Stimulated activated CD4-positive, alpha-beta T cell treated with anti-CD3 and anti-CD28 coated beads, Interleukin-4, amount 100 ng/mL, for 48 hours (primary cell): ENCODE measurements around the gene APCDD1.
"Not testable (repeated sequence)": the region's sequence is repeated elsewhere in the genome, so short reads cannot be mapped to it uniquely, and the experiment has no call there.

ENCODE experiments used
- DNase-seq, 2 donors: peaks; one replicate each; pipeline ENCODE4 v3.0.0-alpha.2; 2020; ENCODE audit warnings: low read depth in 2 of 2

Gene APCDD1

DNA sequence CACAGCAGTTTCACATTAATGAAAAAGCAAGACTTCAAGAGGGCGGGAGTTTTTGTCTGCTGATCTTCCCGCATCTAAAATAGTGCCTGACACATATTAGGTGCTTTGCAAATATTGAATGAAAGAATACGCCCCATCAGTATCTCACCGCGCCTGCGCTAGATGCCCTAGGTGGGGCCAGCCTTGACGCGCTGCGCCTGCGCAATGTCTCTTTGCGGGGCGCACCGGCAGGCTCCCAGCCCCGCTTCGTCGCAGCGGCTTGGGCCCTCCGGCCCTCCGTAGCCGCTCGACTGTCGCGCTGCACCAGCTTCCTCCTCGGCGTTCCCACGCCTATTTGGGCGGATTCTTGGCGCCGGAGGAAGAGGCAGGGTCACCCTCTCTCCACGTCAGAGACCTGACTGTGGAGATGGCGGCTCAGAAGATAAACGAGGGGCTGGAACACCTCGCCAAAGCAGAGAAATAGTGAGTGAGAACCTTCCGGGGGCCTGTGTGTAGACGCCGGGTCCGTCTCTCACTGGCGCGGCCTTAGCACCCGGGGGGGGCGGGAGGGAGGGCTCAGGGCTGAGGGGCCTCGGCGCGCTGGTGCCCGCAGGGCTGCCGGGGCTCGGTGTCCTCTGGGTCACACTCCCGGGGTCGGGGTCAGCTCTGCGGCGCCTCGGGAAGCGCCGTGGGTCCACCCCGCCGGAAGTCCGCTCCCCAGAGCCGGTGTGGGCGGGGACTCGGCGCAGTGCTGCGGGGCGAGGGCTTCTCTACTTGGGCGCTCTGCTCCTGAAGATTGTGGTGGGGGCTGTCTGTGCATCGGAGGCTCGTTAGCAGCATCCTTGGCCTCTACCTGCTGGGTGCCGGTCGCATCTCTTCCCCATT lies 71.5 kb downstream of the APCDD1 start, which contains the start of gene NAPG:
Gene NAPG (plus strand): TSS at position 331 of the 864 bp plus-strand sequence. CDS start 76 bp downstream, at position 407.
- DNase-seq, result peak; percentile 78 to 89

DNA sequence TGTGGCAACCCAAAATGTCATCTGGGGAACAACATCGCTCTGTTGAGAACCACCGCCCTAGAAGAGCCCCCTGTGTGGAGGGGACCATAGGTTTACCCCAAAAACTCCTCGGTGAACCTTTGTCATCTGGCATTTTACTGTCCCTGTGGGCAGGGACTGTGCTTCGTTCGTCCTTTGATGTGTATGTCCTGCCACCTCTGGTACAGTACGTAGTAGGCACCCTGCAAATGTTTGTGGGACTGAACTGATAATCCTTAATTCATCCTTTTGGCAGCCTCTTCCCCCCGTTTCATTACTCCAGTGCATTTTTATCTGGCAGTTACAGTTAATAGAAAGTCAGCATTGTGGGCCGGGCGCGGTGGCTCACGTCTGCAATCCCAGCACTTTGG lies 72.1 kb downstream of the APCDD1 start:
- DNase-seq, result no peak

DNA sequence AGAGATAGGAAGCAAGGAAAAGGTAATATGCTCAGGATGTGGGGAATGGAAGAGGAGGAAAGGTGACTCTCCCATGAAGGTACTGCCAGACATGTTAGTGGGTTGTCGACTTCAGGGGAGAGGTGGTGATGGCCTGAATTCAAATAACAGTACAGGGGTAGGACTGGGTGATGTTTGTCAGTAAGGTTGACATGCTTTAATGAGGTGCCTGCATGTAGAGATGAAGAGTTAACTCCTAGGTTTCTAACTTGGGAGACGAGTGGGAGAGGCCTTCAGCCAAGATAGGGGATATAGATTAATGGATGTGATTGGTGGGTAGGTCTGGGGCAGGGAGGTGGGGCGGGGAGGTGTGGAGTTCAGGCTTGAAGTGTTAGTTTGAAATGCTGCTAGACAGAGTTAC lies 74.0 kb downstream of the APCDD1 start:
- no peak for DNase-seq

DNA sequence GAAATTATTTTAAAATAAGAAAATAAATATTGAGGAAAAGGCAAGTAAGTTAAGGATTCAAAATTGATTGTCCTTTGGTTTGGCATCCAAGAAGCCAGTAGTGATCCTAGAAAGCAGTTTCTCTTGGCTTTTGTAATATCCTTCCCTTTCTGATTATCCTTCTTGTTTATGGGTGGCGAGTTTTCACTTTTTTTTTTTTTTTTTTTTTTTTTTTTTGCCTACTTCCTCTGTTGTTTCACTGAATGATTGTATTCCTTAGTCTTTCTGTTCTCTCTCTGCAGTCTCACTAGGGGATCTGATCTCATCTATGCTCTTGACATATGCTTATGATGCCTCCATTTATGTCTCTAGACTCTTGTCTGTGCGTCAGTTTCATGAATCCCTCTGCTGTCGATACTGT lies 75.6 kb downstream of the APCDD1 start:
- no peak for DNase-seq

DNA sequence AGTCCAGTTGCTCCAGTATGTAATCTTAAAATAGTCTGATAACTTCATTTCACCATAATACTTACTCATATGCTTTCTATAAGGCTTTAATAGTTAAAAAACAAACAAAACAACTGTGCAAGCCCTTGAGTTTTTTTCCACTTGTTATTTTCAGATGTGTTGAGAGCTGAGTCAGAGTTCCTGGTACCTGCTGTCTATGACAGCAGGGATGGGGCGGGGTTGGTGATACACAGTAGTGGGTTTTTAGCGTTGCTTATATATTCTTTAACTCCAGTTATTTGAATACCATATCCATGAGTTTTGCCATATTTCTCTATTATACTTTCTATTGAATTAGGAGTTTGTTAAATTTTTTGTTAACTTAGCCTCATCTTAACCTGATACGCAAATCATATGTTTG lies 76.4 kb downstream of the APCDD1 start:
- DNase-seq, result peak; percentile 18 to 27

DNA sequence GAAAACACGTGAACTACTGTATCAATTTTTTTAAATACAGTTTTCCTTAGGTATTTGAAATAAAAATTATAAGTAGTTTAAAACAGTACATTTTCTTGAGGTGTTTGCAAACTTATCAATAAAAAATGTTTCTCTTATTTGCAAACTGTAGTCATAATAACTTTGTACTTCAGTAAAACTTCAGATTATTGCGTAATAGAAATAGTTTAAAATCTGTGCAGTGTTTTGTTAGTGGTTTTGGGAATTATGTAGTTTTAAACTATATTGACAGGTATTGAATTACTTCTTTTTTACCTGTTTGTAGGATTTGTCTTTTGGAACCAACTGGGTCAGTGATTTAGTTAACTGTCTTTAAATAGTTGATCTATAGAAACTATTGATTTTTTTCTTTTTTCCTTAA lies 78.7 kb downstream of the APCDD1 start:
- no peak for DNase-seq

DNA sequence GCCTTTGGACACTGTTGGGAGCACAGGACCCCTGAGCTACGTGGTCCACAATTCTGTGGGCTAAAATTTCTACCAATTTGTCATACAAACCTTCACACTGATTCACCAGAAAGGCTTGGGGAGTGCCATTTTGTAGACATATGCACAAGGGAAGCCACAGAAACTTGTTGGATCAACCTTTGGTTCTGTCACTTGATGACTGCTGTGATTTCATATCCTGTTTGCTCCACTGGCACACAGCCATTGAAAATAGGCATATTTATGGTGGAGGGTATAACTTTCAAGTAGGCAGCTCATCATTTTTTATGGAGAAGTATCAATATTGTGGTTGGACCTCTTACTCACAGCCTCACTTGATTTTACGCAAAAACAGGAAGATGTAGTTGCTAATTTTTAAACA lies 81.8 kb downstream of the APCDD1 start:
- DNase-seq, result no peak

DNA sequence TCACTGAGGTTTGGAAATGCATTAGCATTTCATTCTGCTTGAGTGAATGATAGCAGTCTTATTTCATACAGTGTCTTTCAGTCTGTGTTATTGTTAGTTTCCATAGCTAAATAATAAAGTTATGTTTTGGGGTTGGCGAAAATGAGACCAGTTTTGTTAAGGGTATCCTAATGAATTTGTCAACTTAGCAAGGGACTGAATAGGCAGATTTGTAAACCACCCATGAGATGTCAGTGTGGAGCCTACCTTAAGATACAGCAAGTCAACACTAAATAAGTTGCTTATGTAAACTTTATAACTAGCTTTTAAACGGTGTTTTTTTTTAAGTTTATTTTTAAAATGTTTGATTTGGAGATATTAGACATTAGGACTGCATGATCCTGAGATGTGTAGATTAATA lies 83.3 kb downstream of the APCDD1 start:
- no peak for DNase-seq

DNA sequence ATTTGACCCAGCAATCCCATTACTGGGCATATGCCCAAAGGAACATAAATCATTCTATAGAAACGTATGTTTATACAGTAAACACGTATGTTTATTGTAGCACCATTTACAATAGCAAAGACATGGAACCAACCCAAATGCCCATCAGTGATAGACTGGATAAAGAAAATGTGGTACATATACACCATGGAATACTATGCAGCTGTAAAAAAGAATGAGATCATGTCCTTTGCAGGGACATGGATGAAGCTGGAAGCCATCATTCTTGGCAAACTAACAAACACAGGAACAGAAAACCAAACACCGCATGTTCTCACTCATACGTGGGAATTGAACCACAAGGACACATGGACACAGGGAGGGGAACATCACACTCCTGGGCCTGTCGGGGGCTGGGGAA lies 84.7 kb downstream of the APCDD1 start:
- not testable (repeated sequence) for DNase-seq
